Ecto neural progenitor cell (in vitro differentiated cells): ENCODE results near the gene TDRD12.
"Not testable (repeated sequence)": the region's sequence is repeated elsewhere in the genome, so short reads cannot be mapped to it uniquely, and the experiment has no call there.

Experiments
- DNase-seq: peaks from one replicate; pipeline ENCODE4 v3.0.0-alpha.2; 2018; ENCODE audit warnings: low spot score

TDRD12 gene

DNA sequence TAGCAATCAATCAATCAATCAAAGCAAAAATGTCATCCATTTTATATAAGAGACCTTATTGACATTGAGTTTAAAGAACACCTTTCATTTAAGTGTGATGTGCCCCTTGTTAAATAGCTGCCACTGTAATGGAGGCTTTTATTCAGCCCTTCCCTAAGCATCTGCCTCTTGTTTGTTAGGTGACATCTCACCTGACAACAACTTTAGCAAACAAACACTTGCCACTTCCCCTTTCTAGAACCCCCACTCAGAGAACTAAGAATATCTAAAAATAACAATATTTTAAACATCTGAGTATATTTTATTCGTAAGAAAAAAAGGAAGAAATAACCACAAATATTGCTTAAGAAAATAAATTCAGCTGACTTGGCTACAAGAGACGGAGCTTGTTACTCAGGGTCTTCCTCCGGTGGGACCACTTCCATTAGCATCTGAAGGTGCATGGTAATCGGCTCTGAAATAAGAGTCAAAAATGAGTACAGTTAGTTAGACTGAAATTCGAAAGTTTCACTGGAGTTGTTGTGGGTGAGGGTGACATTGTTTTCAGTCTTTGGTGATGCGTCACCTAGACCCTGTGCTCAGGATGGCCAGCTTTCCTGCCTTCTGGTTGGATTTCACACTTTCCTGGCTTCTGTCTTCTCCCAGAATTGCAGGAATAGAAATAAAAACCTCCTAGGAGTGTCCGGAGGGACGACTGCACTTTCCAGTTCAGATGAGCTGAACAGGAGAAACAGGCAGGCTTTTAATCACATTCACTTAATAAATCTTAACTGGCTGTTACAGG is 110.9 kb downstream of the TDRD12 start:
- DNase-seq, result no peak

GRCh38 chr19:32831611-32832010 is 112.0 kb downstream of the TDRD12 start:
- DNase-seq, result no peak

- DNase-seq, result not testable (repeated sequence)
Observed at GRCh38 chr19:32832094-32832493, 112.5 kb downstream of the TDRD12 start.

- DNase-seq, result not testable (repeated sequence)
Observed at GRCh38 chr19:32832825-32833224, 113.3 kb downstream of the TDRD12 start.

DNA sequence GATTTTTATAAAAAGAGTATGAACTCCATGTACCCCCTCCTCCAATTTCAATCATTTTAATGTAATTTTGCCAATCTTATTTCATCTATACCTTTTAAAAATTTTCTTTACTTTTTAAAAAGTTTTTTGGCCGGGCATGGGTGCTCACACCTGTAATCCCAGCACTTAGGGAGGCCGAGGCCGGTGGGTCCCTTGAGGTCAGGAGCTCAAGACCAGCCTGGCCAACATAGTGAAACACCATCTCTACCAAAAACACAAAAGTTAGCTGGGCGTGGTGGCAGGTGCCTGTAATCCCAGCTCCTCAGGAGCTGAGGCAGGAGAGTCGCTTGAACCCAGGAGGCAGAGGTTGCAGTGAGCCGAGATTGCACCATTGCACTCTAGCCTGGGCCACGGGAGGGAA is 113.8 kb downstream of the TDRD12 start:
- not testable (repeated sequence) for DNase-seq

GRCh38 chr19:32837531-32837930 is 118.0 kb downstream of the TDRD12 start:
- no peak for DNase-seq

DNA sequence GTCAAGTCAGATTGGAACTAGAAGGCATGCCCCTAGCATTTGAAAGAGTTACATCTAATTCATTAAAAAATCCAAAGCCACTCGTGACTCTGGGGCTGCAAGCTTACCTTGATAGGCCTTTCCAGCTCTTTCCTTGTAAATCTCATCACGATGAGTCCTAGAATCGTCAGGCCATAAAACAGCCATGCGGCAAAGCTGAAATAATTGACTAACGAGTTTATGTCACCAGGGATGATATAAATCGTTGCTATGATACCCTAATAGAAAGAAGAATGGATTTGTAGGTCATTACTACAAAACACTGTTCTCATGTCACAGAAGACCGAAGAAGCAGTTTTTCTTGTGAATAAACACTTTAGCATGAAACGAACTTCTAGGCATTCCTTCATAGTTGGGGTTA is 122.5 kb downstream of the TDRD12 start:
- no peak for DNase-seq

GRCh38 chr19:32843716-32844245 is 124.2 kb downstream of the TDRD12 start:
- no peak for DNase-seq

DNA sequence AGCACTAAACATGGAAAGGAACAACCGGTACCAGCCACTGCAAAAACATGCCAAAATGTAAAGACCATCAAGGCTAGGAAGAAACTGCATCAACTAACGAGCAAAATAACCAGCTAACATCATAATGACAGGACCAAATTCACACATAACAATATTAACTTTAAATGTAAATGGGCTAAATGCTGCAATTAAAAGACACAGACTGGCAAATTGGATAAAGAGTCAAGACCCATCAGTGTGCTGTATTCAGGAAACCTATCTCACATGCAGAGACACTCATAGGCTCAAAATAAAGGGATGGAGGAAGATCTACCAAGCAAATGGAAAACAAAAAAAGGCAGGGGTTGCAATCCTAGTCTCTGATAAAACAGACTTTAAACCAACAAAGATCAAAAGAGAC is 128.5 kb downstream of the TDRD12 start:
- not testable (repeated sequence) for DNase-seq

DNA sequence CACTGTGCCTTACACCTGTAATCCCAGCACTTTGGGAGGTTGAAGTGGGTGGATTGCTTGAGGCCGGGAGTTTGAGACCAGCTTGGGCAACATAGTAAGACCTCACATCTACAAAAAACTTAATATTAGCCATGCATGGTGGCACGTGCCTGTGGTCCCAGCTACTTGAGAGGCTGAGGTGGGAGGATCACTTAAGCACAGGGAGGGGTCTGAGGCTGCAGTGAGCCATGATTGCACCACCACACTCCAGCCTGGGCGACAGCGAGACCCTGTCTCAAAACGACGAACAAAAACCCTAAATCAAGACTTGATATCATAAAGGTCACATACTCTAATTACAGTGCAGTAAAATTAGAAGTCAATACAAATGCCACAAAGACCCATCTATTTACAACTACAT is 132.6 kb downstream of the TDRD12 start:
- DNase-seq, result no peak

- DNase-seq, result not testable (repeated sequence)
Observed at GRCh38 chr19:32856818-32857217, 137.3 kb downstream of the TDRD12 start.

GRCh38 chr19:32857584-32857983 is 138.0 kb downstream of the TDRD12 start:
- no peak for DNase-seq

GRCh38 chr19:32858155-32858554 is 138.6 kb downstream of the TDRD12 start:
- no peak for DNase-seq

DNA sequence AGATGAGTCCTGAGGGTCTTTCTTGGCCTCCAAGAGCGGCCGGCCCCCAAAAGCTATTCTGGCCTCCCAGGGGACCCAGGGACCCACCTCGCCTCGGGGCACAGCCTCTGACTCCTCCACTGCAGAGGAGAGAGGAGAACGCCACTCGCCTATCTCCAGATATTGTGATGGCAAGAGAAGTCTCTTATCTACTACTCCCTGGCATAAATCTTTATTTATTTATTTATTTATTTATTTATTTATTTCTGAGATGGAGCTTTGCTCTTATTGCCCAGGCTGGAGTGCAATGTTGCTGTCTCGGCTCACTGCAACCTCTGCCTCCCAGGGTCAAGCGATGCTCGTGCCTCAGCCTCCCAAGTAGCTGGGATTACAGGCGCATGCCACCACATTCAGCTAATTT is 139.0 kb downstream of the TDRD12 start:
- no peak for DNase-seq

DNA sequence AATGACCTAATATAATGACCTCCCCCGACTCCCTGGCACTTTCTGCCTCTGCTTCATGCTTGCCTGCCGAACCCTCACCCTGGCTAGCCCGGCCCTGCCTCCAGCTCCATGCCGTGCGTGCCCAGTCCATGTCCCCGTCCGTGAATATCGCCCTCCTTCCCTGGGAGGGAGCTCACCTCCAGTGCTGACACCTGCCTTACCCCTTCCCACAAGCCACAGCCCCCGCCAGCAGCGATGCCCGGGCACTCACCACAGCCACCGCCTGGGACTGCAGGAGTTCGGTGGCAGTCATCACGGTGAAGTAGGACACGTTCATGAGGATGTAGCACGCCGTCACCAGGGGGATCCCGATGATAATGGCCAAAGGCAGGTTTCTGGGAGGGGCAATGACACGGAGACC is 140.0 kb downstream of the TDRD12 start:
- DNase-seq, result no peak

DNA sequence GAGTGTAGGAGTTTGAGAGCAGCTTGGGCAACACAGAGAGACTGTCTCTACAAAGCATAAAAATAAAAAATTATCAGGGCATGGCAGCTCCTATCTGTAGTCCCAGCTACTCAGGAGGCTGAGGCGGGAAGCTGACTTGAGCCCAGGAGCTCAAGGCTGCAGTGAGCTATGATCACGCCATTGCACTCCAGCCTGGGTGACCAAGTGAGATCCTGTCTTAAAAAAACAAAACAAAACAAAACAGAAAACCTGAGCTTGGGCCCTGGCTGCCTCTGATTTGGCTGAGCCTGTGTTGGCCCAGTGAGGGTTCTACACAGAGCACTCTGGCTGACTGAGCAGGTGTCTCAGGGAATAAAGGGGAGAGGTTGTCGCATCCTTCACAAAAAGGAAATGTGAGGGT is 142.0 kb downstream of the TDRD12 start:
- no peak for DNase-seq

- DNase-seq, result no peak
Observed at GRCh38 chr19:32862173-32862572, 142.6 kb downstream of the TDRD12 start.

DNA sequence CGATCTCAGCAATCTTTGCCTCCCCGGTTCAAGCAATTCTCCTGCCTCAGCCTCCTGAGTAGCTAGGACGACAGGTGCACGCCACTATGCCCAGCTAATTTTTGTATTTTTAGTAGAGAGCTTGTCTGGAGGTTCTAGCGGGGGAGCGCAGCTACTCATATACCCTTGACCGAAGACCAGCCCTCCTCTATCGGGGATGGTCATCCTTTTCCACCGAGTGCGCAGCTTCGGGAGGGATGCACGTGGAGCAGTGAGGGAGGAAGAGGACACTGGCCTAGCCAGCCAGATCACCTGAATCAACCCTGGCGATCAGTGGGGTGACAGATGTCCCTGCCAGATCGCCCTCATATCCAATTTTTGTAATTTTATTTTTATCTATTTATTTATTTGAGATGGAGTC is 143.2 kb downstream of the TDRD12 start:
- DNase-seq, result no peak

DNA sequence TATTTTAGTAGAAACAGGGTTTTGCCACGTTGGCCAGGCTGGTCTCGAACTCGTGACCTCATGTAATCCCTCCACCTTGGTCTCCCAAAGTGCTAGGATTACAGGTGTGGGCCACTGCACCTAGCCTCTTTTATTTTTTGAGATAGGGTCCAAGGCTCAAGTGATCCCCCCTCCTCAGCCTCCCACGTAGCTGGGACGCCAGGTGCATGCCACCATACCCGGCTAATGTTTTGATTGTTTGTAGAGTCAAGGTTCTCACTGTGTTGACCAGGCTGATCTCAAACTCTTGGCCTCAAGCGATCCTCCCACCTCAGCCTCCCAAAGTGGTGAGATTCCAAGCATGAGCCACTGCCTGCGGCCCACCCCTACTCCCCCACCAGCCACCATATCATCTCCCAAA is 143.7 kb downstream of the TDRD12 start:
- no peak for DNase-seq

- no peak for DNase-seq
Observed at GRCh38 chr19:32863841-32864240, 144.3 kb downstream of the TDRD12 start.

GRCh38 chr19:32864318-32865007 is 144.9 kb downstream of the TDRD12 start:
- DNase-seq, result no peak

DNA sequence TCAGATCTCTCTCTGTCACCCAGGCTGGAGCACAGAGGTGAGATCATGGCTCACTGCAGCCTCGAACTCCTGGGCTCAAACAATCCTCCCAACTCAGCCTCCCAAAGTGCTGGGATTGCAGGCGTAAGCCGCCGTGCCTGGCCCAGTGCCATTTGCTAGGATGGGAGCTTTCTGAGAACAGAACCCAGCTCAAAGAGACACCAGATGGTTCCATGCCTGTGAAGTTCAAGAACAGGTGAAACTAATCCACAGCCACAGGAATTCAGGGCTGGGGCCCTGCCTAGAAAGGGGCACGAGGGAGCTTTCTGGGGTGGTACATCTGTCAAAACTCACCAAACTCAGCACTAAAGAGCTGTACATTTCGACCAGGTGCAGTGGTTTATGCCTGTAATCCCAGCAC is 145.8 kb downstream of the TDRD12 start:
- no peak for DNase-seq

DNA sequence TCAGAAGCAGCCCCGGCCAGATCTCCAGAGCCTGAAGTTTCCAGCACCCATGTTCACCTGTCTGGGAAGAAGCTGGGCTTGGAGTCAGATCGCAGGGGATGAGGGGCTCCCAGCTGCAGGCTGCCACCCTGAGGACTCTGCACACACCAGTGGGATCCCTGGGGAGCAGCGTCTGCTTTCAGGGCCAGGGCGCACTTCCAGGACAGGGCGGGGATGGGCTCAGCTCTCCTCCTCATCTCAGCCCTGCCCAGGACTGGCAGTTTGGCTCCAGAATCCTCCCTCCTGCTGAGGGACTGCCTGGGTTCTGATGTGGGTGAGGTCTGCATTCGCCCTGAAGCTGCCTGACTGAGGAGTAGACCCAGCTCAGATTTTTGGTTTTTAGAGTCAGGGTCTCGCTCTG is 146.5 kb downstream of the TDRD12 start:
- no peak for DNase-seq
